ENCODE data around the gene COMT. TPM values are rescaled to one million over a fixed set of nuclear protein-coding genes. Genes with fewer than 3 reads are reported as not detected.
"Not testable (repeated sequence)": the region's sequence is repeated elsewhere in the genome, so short reads cannot be mapped to it uniquely, and the experiment has no call there.

Gene COMT
- total and polyA plus RNA-seq, 9 donors: 23.1 to 200 (median 161) TPM

GRCh38 chr22:19921544-19922081, 20.0 kb upstream of the COMT start:
- TF ChIP-seq POLR2A (IDR thresholded peaks at IDR 0.05) (no peak), CTCF (IDR thresholded peaks at IDR 0.05) (no peak), EP300 (IDR thresholded peaks at IDR 0.05) (no peak)
- no peaks in the 10 kb centered on the region for H3K36me3 ChIP-seq
- intact Hi-C loops (cut with DNase I): no loop called here
- no peaks in the 10 kb centered on the region for H3K27me3 ChIP-seq
- no peak overlapping the region for H3K27ac ChIP-seq
- H3K4me3 ChIP-seq: no peak overlapping the region
- WGBS, 3 donors: 64 to 95% (median 91%) methylated on average over 3 of the region's 3 CpGs
- no peaks in the 10 kb centered on the region for H3K9me3 ChIP-seq
- no peaks in the 10 kb centered on the region for H3K4me1 ChIP-seq (ENCODE audit: insufficient read depth)
- no peak for DNase-seq

GRCh38 chr22:19923914-19924513, 17.6 kb upstream of the COMT start:
- 83 to 88% (median 88%) methylated on average over 12 of the region's 12 CpGs for WGBS, 3 donors
- Histone ChIP-seq H3K4me3 (no peak overlapping the region), H3K27me3 (no peaks in the 10 kb centered on the region), H3K36me3 (no peaks in the 10 kb centered on the region), H3K9me3 (no peaks in the 10 kb centered on the region), H3K27ac (no peak overlapping the region), H3K4me1 (ENCODE audit: insufficient read depth) (no peaks in the 10 kb centered on the region)
- no peak for DNase-seq
- no peak for TF ChIP-seq EP300 (IDR thresholded peaks at IDR 0.05)
- no peak for TF ChIP-seq POLR2A (IDR thresholded peaks at IDR 0.05)
- TF ChIP-seq CTCF (IDR thresholded peaks at IDR 0.05): no peak
- intact Hi-C loops (cut with DNase I): no loop called here

GRCh38 chr22:19926028-19926427, 15.5 kb upstream of the COMT start:
- H3K27me3 ChIP-seq; intact Hi-C loops (cut with DNase I): not testable (repeated sequence)
- WGBS, 3 donors: 91 to 95% (median 91%) methylated on average over 11 of the region's 11 CpGs

GRCh38 chr22:19927696-19928095, 13.9 kb upstream of the COMT start:
- no peak overlapping the region for H3K4me3 ChIP-seq
- TF ChIP-seq EP300 (IDR thresholded peaks at IDR 0.05): no peak
- no peak for TF ChIP-seq CTCF (IDR thresholded peaks at IDR 0.05)
- TF ChIP-seq POLR2A (IDR thresholded peaks at IDR 0.05): no peak
- H3K4me1 ChIP-seq (ENCODE audit: insufficient read depth): no peaks in the 10 kb centered on the region
- DNase-seq: no peak
- WGBS, 3 donors: 85 to 88% (median 87%) methylated on average over 7 of the region's 7 CpGs
- no peaks in the 10 kb centered on the region for H3K36me3 ChIP-seq
- intact Hi-C loops (cut with DNase I): no loop called here
- H3K9me3 ChIP-seq: no peaks in the 10 kb centered on the region
- no peaks in the 10 kb centered on the region for H3K27me3 ChIP-seq
- no peak overlapping the region for H3K27ac ChIP-seq

More at GRCh38 chr22:19926028-19926427, 15.5 kb upstream of the COMT start:
- not testable (repeated sequence) for DNase-seq; H3K9me3 ChIP-seq; H3K27ac ChIP-seq; H3K36me3 ChIP-seq; H3K4me1 ChIP-seq (ENCODE audit: insufficient read depth); H3K4me3 ChIP-seq

GRCh38 chr22:19928207-19928606, 13.4 kb upstream of the COMT start:
- intact Hi-C loops (cut with DNase I): no loop called here
- no peak overlapping the region for H3K4me3 ChIP-seq
- TF ChIP-seq EP300 (IDR thresholded peaks at IDR 0.05) (no peak), POLR2A (IDR thresholded peaks at IDR 0.05) (no peak), CTCF (IDR thresholded peaks at IDR 0.05) (no peak)
- DNase-seq: no peak
- H3K36me3 ChIP-seq: no peaks in the 10 kb centered on the region
- H3K4me1 ChIP-seq (ENCODE audit: insufficient read depth): no peaks in the 10 kb centered on the region
- no peak overlapping the region for H3K27ac ChIP-seq
- WGBS, 3 donors: 79 to 87% (median 82%) methylated on average over 11 of the region's 11 CpGs
- no peaks in the 10 kb centered on the region for H3K9me3 ChIP-seq
- H3K27me3 ChIP-seq: no peaks in the 10 kb centered on the region

Data from ovary (tissue), 9 donors.